ENCODE results near the gene CHST13.

CHST13 gene

GRCh38 chr3:126523745-126524428 is at the start of gene CHST13:
CHST13 (plus strand) TSS chr3:126524155; CDS start chr3:126524333, 178 bp downstream.
- H3K27ac ChIP-seq: no peak within 1 kb of the TSS
- TF ChIP-seq CTCF (conservative IDR thresholded peaks at IDR 0.05): peak; percentile 41

GRCh38 chr3:126474498-126475412 is 49.2 kb upstream of the CHST13 start:
- TF ChIP-seq CTCF (conservative IDR thresholded peaks at IDR 0.05): no peak
- H3K27ac ChIP-seq: peak overlapping the region; percentile 97

GRCh38 chr3:126475413-126476114 is 48.4 kb upstream of the CHST13 start, which contains the start of gene ZXDC:
ZXDC (minus strand) TSS chr3:126475891; CDS start chr3:126475865, 26 bp downstream.
- H3K27ac ChIP-seq: peak within 1 kb of the TSS; percentile 97
- TF ChIP-seq CTCF (conservative IDR thresholded peaks at IDR 0.05): peak; percentile 73

GRCh38 chr3:126476166-126477060 is 47.5 kb upstream of the CHST13 start:
- TF ChIP-seq CTCF (conservative IDR thresholded peaks at IDR 0.05): no peak
- peak overlapping the region; percentile 97 for H3K27ac ChIP-seq

GRCh38 chr3:126477061-126477380 is 46.9 kb upstream of the CHST13 start:
- no peak for TF ChIP-seq CTCF (conservative IDR thresholded peaks at IDR 0.05)
- H3K27ac ChIP-seq: peak overlapping the region; percentile 97

GRCh38 chr3:126478581-126479310 is 45.2 kb upstream of the CHST13 start:
- H3K27ac ChIP-seq: peak overlapping the region; percentile 97
- TF ChIP-seq CTCF (conservative IDR thresholded peaks at IDR 0.05): no peak
